ENCODE data around the gene UBR1.
"Not testable (repeated sequence)": the region's sequence is repeated elsewhere in the genome, so short reads cannot be mapped to it uniquely, and the experiment has no call there.

UBR1 gene

GRCh38 chr15:42974202-42974862 lies 131.5 kb downstream of the UBR1 start:
- H3K4me3 ChIP-seq (ENCODE audit: low read depth, low read length) = no peak overlapping the region
- DNase-seq (ENCODE audit: low read depth) = no peak
- no peak for TF ChIP-seq CTCF (IDR thresholded peaks at IDR 0.05; ENCODE audit: control insufficient read depth, extremely low read depth, insufficient read depth)

- H3K4me3 ChIP-seq (ENCODE audit: low read depth, low read length) = no peak overlapping the region
- TF ChIP-seq CTCF (IDR thresholded peaks at IDR 0.05; ENCODE audit: control insufficient read depth, extremely low read depth, insufficient read depth) = no peak
- no peak for DNase-seq (ENCODE audit: low read depth)
These were observed 132.7 kb downstream of the UBR1 start for GRCh38 chr15:42973114-42973513.

GRCh38 chr15:42971830-42972229 lies 134.0 kb downstream of the UBR1 start:
- H3K4me3 ChIP-seq (ENCODE audit: low read depth, low read length) = no peak overlapping the region
- no peak for DNase-seq (ENCODE audit: low read depth)
- TF ChIP-seq CTCF (IDR thresholded peaks at IDR 0.05; ENCODE audit: control insufficient read depth, extremely low read depth, insufficient read depth) = no peak

GRCh38 chr15:42964476-42964875 lies 141.4 kb downstream of the UBR1 start:
- no peak for DNase-seq (ENCODE audit: low read depth)
- no peak for TF ChIP-seq CTCF (IDR thresholded peaks at IDR 0.05; ENCODE audit: control insufficient read depth, extremely low read depth, insufficient read depth)
- H3K4me3 ChIP-seq (ENCODE audit: low read depth, low read length) = no peak overlapping the region

GRCh38 chr15:42955518-42955917 lies 150.3 kb downstream of the UBR1 start:
- H3K4me3 ChIP-seq (ENCODE audit: low read depth, low read length) = no peak overlapping the region
- no peak for TF ChIP-seq CTCF (IDR thresholded peaks at IDR 0.05; ENCODE audit: control insufficient read depth, extremely low read depth, insufficient read depth)
- DNase-seq (ENCODE audit: low read depth) = no peak

- H3K4me3 ChIP-seq (ENCODE audit: low read depth, low read length) = no peak overlapping the region
- TF ChIP-seq CTCF (IDR thresholded peaks at IDR 0.05; ENCODE audit: control insufficient read depth, extremely low read depth, insufficient read depth) = no peak
- no peak for DNase-seq (ENCODE audit: low read depth)
These were observed 151.5 kb downstream of the UBR1 start for GRCh38 chr15:42954291-42954690.

GRCh38 chr15:42948898-42949297 lies 156.9 kb downstream of the UBR1 start:
- H3K4me3 ChIP-seq (ENCODE audit: low read depth, low read length); DNase-seq (ENCODE audit: low read depth): not testable (repeated sequence)

Measured in LNCaP clone FGC (cell line).